HepG2 (cell line): ENCODE measurements around the gene TXNRD2. TPM values are rescaled to one million over a fixed set of nuclear protein-coding genes. Genes with fewer than 3 reads are reported as not detected.

Source experiments
- ATAC-seq: fragments of 200-7000 bp; cut with Tn5 transposase; 3 replicates; pipeline ENCODE4 v1.9.1; 2020; ENCODE audit warnings: mild to moderate bottlenecking, moderate library complexity
- BruUV-seq: library from RNA; stranded (reverse); fragments of 400-500 nt; replicated peaks from 2 replicates; lab custom pipeline; 2021; lab: Mats Ljungman, UMichigan
- CTCF ChIA-PET: fragments of 300-600 bp; formaldehyde crosslinking; extraction: SDS; loops from one replicate; lab custom pipeline; 2021; ENCODE audit warnings: low total read pairs, inconsistent platforms, low intra/inter-chr PET ratio; lab: Yijun Ruan, JAX
- POLR2A ChIA-PET: fragments of 350-600 bp; sonication (Branson Sonifier 250); formaldehyde crosslinking; loops from one replicate; lab custom pipeline; 2020; ENCODE audit warnings: antibody characterized with exemption, inconsistent platforms; lab: Yijun Ruan, JAX
- DNase-seq: peaks from one replicate; pipeline ENCODE4 v3.0.0-alpha.2; 2015; ENCODE audit warnings: low spot score
- FAIRE-seq: peaks from 3 replicates; lab custom pipeline; 2011; peaks lifted over from hg19 to GRCh38; lab: Jason Lieb, UNC
- H2AFZ ChIP-seq: one replicate; pipeline ENCODE4 v1.6.1; 2011; ENCODE audit warnings: low read length, inconsistent platforms
- H3K27ac ChIP-seq: fragments of 300-600 bp; 3 replicates; pipeline ENCODE4 v1.8.0; 2011; ENCODE audit warnings: mixed run types, mild to moderate bottlenecking, mixed read lengths, low read length, inconsistent platforms; ENCODE audit not compliant: insufficient read depth; ENCODE audit errors: extremely low read length
- H3K27me3 ChIP-seq, 2 experiments: fragments of 200-600 bp in 1 of 2; 2 replicates in 1 of 2; 3 replicates in 1 of 2; pipeline versions ENCODE4 v1.6.0 to v1.8.0; 2011; ENCODE audit warnings: low read length in 2 of 2, mild to moderate bottlenecking in 2 of 2, moderate library complexity in 2 of 2, inconsistent platforms in 1 of 2; ENCODE audit not compliant: insufficient read depth in 2 of 2, control insufficient read depth in 1 of 2
- H3K36me3 ChIP-seq, 2 experiments: fragments of 200-600 bp in 1 of 2; replicated peaks in 1 of 2; 2 replicates in 1 of 2; 3 replicates in 1 of 2; pipeline versions ENCODE4 v1.5.1 to v1.8.0; 2011; ENCODE audit warnings: low read length in 2 of 2, inconsistent platforms in 1 of 2; ENCODE audit not compliant: insufficient read depth in 2 of 2, control insufficient read depth in 1 of 2
- H3K4me1 ChIP-seq: 2 replicates; pipeline ENCODE4 v1.5.1; 2012; ENCODE audit warnings: low read length, inconsistent platforms; ENCODE audit not compliant: insufficient read depth
- H3K4me2 ChIP-seq: 2 replicates; pipeline ENCODE4 v1.6.0; 2011; ENCODE audit warnings: low read depth, low read length, inconsistent platforms
- H3K4me3 ChIP-seq, 3 experiments: fragments of 200-600 bp in 1 of 3; sonication (generic), shearing (Covaris generic) in 1 of 3; replicated peaks in 1 of 3; 2 replicates each; pipeline ENCODE4 v1.5.1; 2011 to 2016; ENCODE audit warnings: low read length in 3 of 3, inconsistent platforms in 2 of 3, low read depth in 2 of 3, mild to moderate bottlenecking in 2 of 3, control low read depth in 1 of 3, mixed read lengths in 1 of 3; ENCODE audit not compliant: insufficient read depth in 1 of 3
- H3K79me2 ChIP-seq: one replicate; pipeline ENCODE4 v1.6.1; 2011; ENCODE audit warnings: low read length, inconsistent platforms; ENCODE audit not compliant: insufficient read depth
- H3K9ac ChIP-seq: 2 replicates; pipeline ENCODE4 v1.6.0; 2011; ENCODE audit warnings: mild to moderate bottlenecking, low read depth, low read length, inconsistent platforms; ENCODE audit not compliant: insufficient read depth
- H3K9me3 ChIP-seq: 2 replicates; pipeline ENCODE4 v1.5.1; 2012; ENCODE audit warnings: mild to moderate bottlenecking, low read length
- H4K20me1 ChIP-seq: 2 replicates; pipeline ENCODE4 v1.6.0; 2011; ENCODE audit warnings: inconsistent platforms, mild to moderate bottlenecking, low read length, moderate library complexity; ENCODE audit not compliant: insufficient read depth
- AGO1 ChIP-seq: fragments of 200-400 bp; formaldehyde crosslinking; IDR thresholded peaks from 2 replicates; pipeline ENCODE4 v1.6.1; 2017; ENCODE audit warnings: mild to moderate bottlenecking, low read depth, low read length, moderate library complexity; ENCODE audit not compliant: poor library complexity, severe bottlenecking
- AGO2 ChIP-seq: fragments of 200-400 bp; formaldehyde crosslinking; optimal IDR thresholded peaks from 2 replicates; pipeline ENCODE3; 2017; ENCODE audit warnings: mild to moderate bottlenecking, low read depth, low read length, moderate library complexity
- FOXC1 ChIP-seq: sonication (generic); formaldehyde crosslinking; IDR thresholded peaks from 2 replicates; pipeline ENCODE4 v1.8.0; 2022; ENCODE audit warnings: mild to moderate bottlenecking, missing genetic modification reagents, borderline replicate concordance
- GABPA ChIP-seq, 2 experiments: IDR thresholded peaks; 2 replicates each; pipeline ENCODE4 v1.6.1; 2011 to 2016; ENCODE audit warnings: low read depth in 2 of 2, low read length in 1 of 2, missing biosample characterization in 1 of 2, missing genetic modification characterization in 1 of 2
- GMEB1 ChIP-seq: sonication (generic); formaldehyde crosslinking; IDR thresholded peaks from 2 replicates; pipeline ENCODE4 v1.5.1; 2020; ENCODE audit warnings: missing genetic modification reagents, mild to moderate bottlenecking, borderline replicate concordance
- JUND ChIP-seq: sonication (generic); formaldehyde crosslinking; IDR thresholded peaks from 2 replicates; pipeline ENCODE4 v1.8.0; 2022; ENCODE audit warnings: mild to moderate bottlenecking, missing genetic modification reagents
- KDM5A ChIP-seq: fragments of 200-600 bp; sonication (generic); IDR thresholded peaks from 2 replicates; pipeline ENCODE4 v1.7.0; 2018; ENCODE audit warnings: antibody characterized with exemption, mild to moderate bottlenecking, low read length, borderline replicate concordance
- KLF13 ChIP-seq: sonication (generic); formaldehyde crosslinking; IDR thresholded peaks from 2 replicates; pipeline ENCODE4 v1.4.0; 2020; ENCODE audit warnings: mild to moderate bottlenecking, missing genetic modification reagents
- KLF6 ChIP-seq: IDR thresholded peaks from 2 replicates; pipeline ENCODE4 v1.8.0; 2016; ENCODE audit warnings: missing biosample characterization, missing genetic modification reagents
- MTA1 ChIP-seq: sonication (generic); formaldehyde crosslinking; IDR thresholded peaks from 2 replicates; pipeline ENCODE4 v1.4.0; 2020; ENCODE audit warnings: missing genetic modification reagents, mild to moderate bottlenecking, borderline replicate concordance
- PHF20 ChIP-seq: sonication (generic); formaldehyde crosslinking; IDR thresholded peaks from 2 replicates; pipeline ENCODE4 v1.5.0; 2020; ENCODE audit warnings: mild to moderate bottlenecking, missing genetic modification reagents
- POLR2G ChIP-seq: fragments of 200-400 bp; formaldehyde crosslinking; IDR thresholded peaks from 2 replicates; pipeline ENCODE4 v1.6.1; 2018; ENCODE audit warnings: mild to moderate bottlenecking, low read depth, low read length, moderate library complexity
- RXRA ChIP-seq: sonication (generic); formaldehyde crosslinking; IDR thresholded peaks from 2 replicates; pipeline ENCODE4 v1.5.1; 2020; ENCODE audit warnings: missing genetic modification reagents
- ZBTB4 ChIP-seq: sonication (generic); formaldehyde crosslinking; IDR thresholded peaks from 2 replicates; pipeline ENCODE4 v1.4.0; 2020; ENCODE audit warnings: missing genetic modification reagents, mild to moderate bottlenecking, borderline replicate concordance
- ZC3H13 ChIP-seq: sonication (generic); formaldehyde crosslinking; IDR thresholded peaks from 2 replicates; pipeline ENCODE4 v1.8.1; 2023; ENCODE audit warnings: mild to moderate bottlenecking, missing genetic modification reagents, moderate library complexity
- ZNF30 ChIP-seq: sonication (generic); formaldehyde crosslinking; IDR thresholded peaks from 2 replicates; pipeline ENCODE4 v1.5.0; 2020; ENCODE audit warnings: mild to moderate bottlenecking, missing genetic modification reagents
- WGBS: methylation state at CpG from one replicate; pipeline ENCODE4 v1.1.6; 2017; ENCODE audit warnings: low lambda C conversion rate; 5-methylcytosine and 5-hydroxymethylcytosine counted together
- in situ Hi-C: cut with HindIII; loops from 2 replicates; pipeline ENCODE4 v1.10.0; 2017; ENCODE audit warnings: low pct_unique_long_range_greater_than_20kb; ENCODE audit not compliant: extremely low pct_ligation_motif_present
- intact Hi-C: fragments of 100-400 bp; cut with micrococcal nuclease; formaldehyde crosslinking; loops from one replicate; pipeline ENCODE4 v1.10.0; 2022; ENCODE audit not compliant: unreplicated experiment
- polyA plus RNA-seq, 8 experiments: library from polyadenylated mRNA; depleted of rRNA in 3 of 8; stranded (reverse) in 7 of 8; unstranded in 1 of 8; fragments of >200 nt; fragmentation: Illumina TruSeq in 4 of 8; extraction: Trizol in 4 of 8; gene quantifications; 2 replicates each; pipeline versions ENCODE4 v1.2.1 to v1.2.3, GENCODE V29; 2011 to 2016; ENCODE audit warnings: low read depth in 4 of 8, missing spikeins in 1 of 8, mixed read lengths in 1 of 8; ENCODE audit not compliant: insufficient read depth in 1 of 8
- total RNA-seq, 5 experiments: library from RNA; depleted of rRNA; stranded (reverse); fragments of >200 nt; fragmentation: Illumina TruSeq; extraction: Trizol; gene quantifications; 2 replicates each; pipeline ENCODE4 v1.2.3, GENCODE V29; 2016; ENCODE audit warnings: low read depth in 1 of 5

Gene TXNRD2
- total and polyA plus RNA-seq, 2 of the 13 experiments (the other 11 are each of a cell fraction or from before 2014, with no cell fraction given), result 17.5 to 18.6 TPM

GRCh38 chr22:19845054-19845722, 96.4 kb downstream of the TXNRD2 start:
- H3K4me2 ChIP-seq, result no peak overlapping the region
- no peak overlapping the region for H3K27ac ChIP-seq
- no peak overlapping the region for H3K9ac ChIP-seq
- H3K4me1 ChIP-seq, result peaks cover 45% of the 10 kb centered on the region
- H3K36me3 ChIP-seq, result peaks cover 0 to 2% of the 10 kb centered on the region in 2 experiments; a peak in 1 of 5 replicates
- DNase-seq (no peak), FAIRE-seq (no peak), ATAC-seq (no peak; the same call in 1 of the 3 replicates)
- H3K9me3 ChIP-seq, result no peaks in the 10 kb centered on the region
- in situ Hi-C loops, result no loop called here
- POLR2A ChIA-PET, result no interaction called here
- WGBS, result 90% methylated on average over 4 of the region's 8 CpGs
- CTCF ChIA-PET, result no interaction called here
- H3K27me3 ChIP-seq, result no peaks in the 10 kb centered on the region
- H2AFZ ChIP-seq, result no peak overlapping the region
- no TSS peak for BruUV-seq
- intact Hi-C loops, result no loop called here
- H3K4me3 ChIP-seq, result no peak overlapping the region
- H4K20me1 ChIP-seq, result no peaks in the 10 kb centered on the region
- peaks cover 3% of the 10 kb centered on the region for H3K79me2 ChIP-seq
- TF ChIP-seq GMEB1 (CRISPR knock-in tag) (no peak), AGO1 (no peak), POLR2G (0 out of 2 replicates have a peak, but pooled peaks have one; percentile 2), ZBTB4 (CRISPR knock-in tag) (no peak), KLF6 (CRISPR knock-in tag) (no peak), GABPA (IDR thresholded peaks at IDR 0.05; ENCODE audit: low read depth, low read length) (no peak), GABPA (CRISPR knock-in tag; IDR thresholded peaks at IDR 0.05; ENCODE audit: low read depth) (no peak), KLF13 (CRISPR knock-in tag) (no peak), MTA1 (no peak), JUND (no peak), ZNF30 (no peak), ZC3H13 (no peak), RXRA (CRISPR knock-in tag) (no peak), PHF20 (no peak), AGO2 (peak; percentile 79), KDM5A (no peak), FOXC1 (CRISPR knock-in tag) (no peak)
